Nephron (organoid): ENCODE results near the gene DOCK2.

Source experiments
- H3K27ac Mint-ChIP-seq, 3 experiments: 2 replicates each; pipeline ENCODE4 v1.8.0; 2020; ENCODE audit warnings: mixed read lengths in 3 of 3, mild to moderate bottlenecking in 2 of 3, moderate library complexity in 1 of 3
- H3K27me3 Mint-ChIP-seq: 2 replicates; pipeline ENCODE4 v1.8.0; 2021; ENCODE audit warnings: low read depth, mild to moderate bottlenecking, moderate library complexity, mixed read lengths
- H3K36me3 Mint-ChIP-seq: 2 replicates; pipeline ENCODE4 v1.8.0; 2020; ENCODE audit warnings: low read depth, mixed read lengths
- H3K4me1 Mint-ChIP-seq: 2 replicates; pipeline ENCODE4 v1.8.0; 2020; ENCODE audit warnings: mixed read lengths
- H3K4me3 Mint-ChIP-seq, 3 experiments: 2 replicates each; pipeline ENCODE4 v1.8.0; 2020; ENCODE audit warnings: mild to moderate bottlenecking in 3 of 3, mixed read lengths in 3 of 3, moderate library complexity in 2 of 3
- H3K9me3 Mint-ChIP-seq: 2 replicates; pipeline ENCODE4 v1.8.0; 2020; ENCODE audit warnings: mixed read lengths
- CTCF ChIP-seq, 3 experiments: fragments of 200-600 bp; sonication (generic); IDR thresholded peaks; one replicate each; pipeline ENCODE4 v1.5.0; 2021; ENCODE audit warnings: antibody characterized with exemption in 3 of 3; ENCODE audit not compliant: unreplicated experiment in 3 of 3

The DOCK2 gene

GRCh38 chr5:169909945-169910344 lies 272.9 kb downstream of the DOCK2 start:
- Mint-ChIP-seq H3K4me3 (no peak overlapping the region), H3K4me1 (peaks cover 4% of the 10 kb centered on the region), H3K27ac (no peak overlapping the region), H3K9me3 (no peaks in the 10 kb centered on the region), H3K36me3 (no peaks in the 10 kb centered on the region), H3K27me3 (peaks cover 4% of the 10 kb centered on the region)
- TF ChIP-seq CTCF (IDR thresholded peaks at IDR 0.05; ENCODE audit: unreplicated experiment in 3 of 3), result no peak

- TF ChIP-seq CTCF (IDR thresholded peaks at IDR 0.05; ENCODE audit: unreplicated experiment in 3 of 3), result no peak
- Mint-ChIP-seq H3K27ac (no peak overlapping the region), H3K27me3 (peaks cover 3% of the 10 kb centered on the region), H3K36me3 (no peaks in the 10 kb centered on the region), H3K4me3 (no peak overlapping the region), H3K9me3 (no peaks in the 10 kb centered on the region), H3K4me1 (peaks cover 8% of the 10 kb centered on the region)
These were observed 273.3 kb downstream of the DOCK2 start for GRCh38 chr5:169910393-169910792.

- H3K27me3 Mint-ChIP-seq, result no peaks in the 10 kb centered on the region
- H3K36me3 Mint-ChIP-seq, result no peaks in the 10 kb centered on the region
- peaks cover 8% of the 10 kb centered on the region for H3K4me1 Mint-ChIP-seq
- H3K27ac Mint-ChIP-seq, result no peak overlapping the region
- no peak overlapping the region for H3K4me3 Mint-ChIP-seq
- TF ChIP-seq CTCF (IDR thresholded peaks at IDR 0.05; ENCODE audit: unreplicated experiment in 3 of 3), result no peak
- H3K9me3 Mint-ChIP-seq, result no peaks in the 10 kb centered on the region
These were observed 274.6 kb downstream of the DOCK2 start for GRCh38 chr5:169911448-169912212.

DNA sequence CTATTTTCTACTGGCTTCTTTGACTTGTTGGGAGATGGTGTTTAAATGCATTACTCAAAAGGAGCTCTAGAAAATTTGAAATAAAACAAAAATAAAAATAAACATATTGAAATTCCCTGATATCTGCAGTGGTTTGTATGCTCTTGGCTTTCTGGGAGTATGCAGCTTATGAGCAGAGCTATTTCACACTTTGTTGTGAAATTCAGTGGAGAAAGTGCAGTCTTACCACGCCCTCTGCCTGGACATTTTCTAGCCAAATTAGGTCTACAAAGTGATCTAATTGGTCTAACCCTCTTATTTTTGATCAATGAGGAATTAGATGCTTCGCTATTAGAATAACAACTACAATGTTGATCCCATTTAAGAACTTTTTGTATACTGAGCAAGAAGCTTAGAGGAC lies 276.4 kb downstream of the DOCK2 start:
- H3K4me1 Mint-ChIP-seq, result peaks cover 13% of the 10 kb centered on the region
- no peaks in the 10 kb centered on the region for H3K9me3 Mint-ChIP-seq
- no peak overlapping the region for H3K4me3 Mint-ChIP-seq
- no peaks in the 10 kb centered on the region for H3K36me3 Mint-ChIP-seq
- H3K27ac Mint-ChIP-seq, result no peak overlapping the region
- no peak for TF ChIP-seq CTCF (IDR thresholded peaks at IDR 0.05; ENCODE audit: unreplicated experiment in 3 of 3)
- no peaks in the 10 kb centered on the region for H3K27me3 Mint-ChIP-seq

- H3K36me3 Mint-ChIP-seq, result no peaks in the 10 kb centered on the region
- peak overlapping the region; percentile 41 to 60 (median 53) for H3K27ac Mint-ChIP-seq
- H3K4me1 Mint-ChIP-seq, result peaks cover 13% of the 10 kb centered on the region
- H3K9me3 Mint-ChIP-seq, result no peaks in the 10 kb centered on the region
- TF ChIP-seq CTCF (IDR thresholded peaks at IDR 0.05; ENCODE audit: unreplicated experiment in 3 of 3), result no peak
- no peaks in the 10 kb centered on the region for H3K27me3 Mint-ChIP-seq
- H3K4me3 Mint-ChIP-seq, result peak overlapping the region in 1 of 3 experiments; percentile 5
These were observed 277.7 kb downstream of the DOCK2 start for GRCh38 chr5:169914766-169915165.

DNA sequence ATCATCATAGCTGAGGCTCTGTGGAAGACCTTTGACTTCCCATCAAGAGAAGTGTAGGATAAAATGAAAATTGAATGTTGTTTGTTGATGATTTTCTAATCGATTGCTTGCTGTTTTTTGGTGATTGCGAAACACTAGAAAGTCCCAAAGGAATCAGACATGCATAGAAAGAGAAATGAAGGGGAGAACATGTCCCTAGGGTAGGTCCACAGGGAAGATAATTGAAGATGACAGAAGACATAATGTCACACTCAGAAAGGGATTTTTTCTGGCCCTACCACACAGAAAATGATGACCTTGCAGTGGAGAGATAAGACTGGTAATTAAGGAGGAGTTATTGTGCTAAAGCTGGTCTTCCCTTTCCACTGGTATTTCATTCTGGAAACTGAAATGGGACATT lies 280.4 kb downstream of the DOCK2 start:
- TF ChIP-seq CTCF (IDR thresholded peaks at IDR 0.05; ENCODE audit: unreplicated experiment in 3 of 3), result no peak
- no peak overlapping the region for H3K4me3 Mint-ChIP-seq
- peaks cover 24% of the 10 kb centered on the region for H3K4me1 Mint-ChIP-seq
- no peaks in the 10 kb centered on the region for H3K9me3 Mint-ChIP-seq
- no peaks in the 10 kb centered on the region for H3K27me3 Mint-ChIP-seq
- no peak overlapping the region for H3K27ac Mint-ChIP-seq
- no peaks in the 10 kb centered on the region for H3K36me3 Mint-ChIP-seq
